Memory B cell (primary cell): ENCODE measurements around the gene IL12A.

ENCODE experiments used
- ATAC-seq: fragments of 150-1000 bp; cut with Tn5 transposase; 2 replicates; pipeline ENCODE4 v1.10.0; 2021; ENCODE audit warnings: low read depth, mild to moderate bottlenecking, moderate library complexity
- DNase-seq, 2 donors: peaks; one replicate each; pipeline ENCODE4 v3.0.0; 2022; ENCODE audit warnings: low spot score in 2 of 2
- H3K27ac Mint-ChIP-seq: one replicate; pipeline ENCODE4 v1.8.0; 2022; ENCODE audit warnings: mild to moderate bottlenecking, moderate library complexity, mixed read lengths
- H3K27me3 Mint-ChIP-seq: one replicate; pipeline ENCODE4 v1.8.0; 2022; ENCODE audit warnings: mixed read lengths
- H3K36me3 Mint-ChIP-seq: one replicate; pipeline ENCODE4 v1.8.0; 2022; ENCODE audit warnings: mild to moderate bottlenecking, mixed read lengths
- H3K4me1 Mint-ChIP-seq: one replicate; pipeline ENCODE4 v1.8.0; 2022; ENCODE audit warnings: mixed read lengths
- H3K4me3 Mint-ChIP-seq: one replicate; pipeline ENCODE4 v1.8.0; 2022; ENCODE audit warnings: mild to moderate bottlenecking, moderate library complexity, mixed read lengths
- H3K9me3 Mint-ChIP-seq: one replicate; pipeline ENCODE4 v1.8.0; 2022; ENCODE audit warnings: mixed read lengths

IL12A gene

DNA sequence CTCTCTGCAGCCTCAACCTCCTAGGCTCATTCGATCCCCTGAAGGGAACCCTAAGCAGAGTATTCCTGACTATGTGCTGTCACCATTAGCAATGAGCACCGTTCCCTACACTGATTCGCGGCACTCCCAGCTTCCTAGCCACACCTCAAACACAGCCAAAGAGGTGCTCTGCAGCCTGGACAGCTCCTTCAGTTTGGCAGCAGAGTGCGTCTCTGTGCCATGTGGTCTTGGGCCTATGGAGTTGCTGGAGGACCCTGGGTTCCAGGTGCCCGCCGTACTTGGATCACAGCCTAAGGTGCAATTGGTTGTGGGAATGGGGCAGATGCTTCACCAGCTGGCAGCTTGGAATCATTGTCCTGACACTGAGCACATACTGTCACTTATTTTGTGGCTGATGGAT is 17.3 kb upstream of the IL12A start:
- DNase-seq = no peak
- Mint-ChIP-seq H3K36me3 (no peaks in the 10 kb centered on the region), H3K27me3 (peaks cover 7% of the 10 kb centered on the region), H3K4me1 (no peaks in the 10 kb centered on the region), H3K4me3 (no peak overlapping the region), H3K27ac (no peak overlapping the region), H3K9me3 (no peaks in the 10 kb centered on the region)
- ATAC-seq = no peak

DNA sequence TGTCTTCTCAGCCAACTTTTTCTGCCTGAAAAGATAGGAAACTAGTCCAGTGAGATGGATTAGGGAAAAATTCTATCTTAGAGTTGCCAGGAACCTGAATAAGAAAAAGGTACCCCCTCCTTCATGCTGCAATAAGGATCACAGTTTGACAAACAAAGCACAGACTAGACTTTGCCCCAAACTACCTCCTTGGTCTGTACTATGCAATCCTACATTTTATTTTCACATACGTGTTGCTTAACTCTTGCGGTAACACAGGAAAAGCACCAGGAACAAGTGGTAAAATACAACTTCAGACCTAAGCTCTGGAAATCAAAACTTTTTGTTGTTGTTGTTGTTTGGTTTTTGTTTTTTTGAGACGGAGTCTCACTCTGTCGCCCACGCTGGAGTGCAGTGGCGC is 11.3 kb upstream of the IL12A start:
- Mint-ChIP-seq H3K4me1 (no peaks in the 10 kb centered on the region), H3K9me3 (no peaks in the 10 kb centered on the region), H3K27ac (no peak overlapping the region), H3K27me3 (peaks cover 15% of the 10 kb centered on the region), H3K36me3 (no peaks in the 10 kb centered on the region), H3K4me3 (no peak overlapping the region)
- ATAC-seq (no peak), DNase-seq (no peak)

DNA sequence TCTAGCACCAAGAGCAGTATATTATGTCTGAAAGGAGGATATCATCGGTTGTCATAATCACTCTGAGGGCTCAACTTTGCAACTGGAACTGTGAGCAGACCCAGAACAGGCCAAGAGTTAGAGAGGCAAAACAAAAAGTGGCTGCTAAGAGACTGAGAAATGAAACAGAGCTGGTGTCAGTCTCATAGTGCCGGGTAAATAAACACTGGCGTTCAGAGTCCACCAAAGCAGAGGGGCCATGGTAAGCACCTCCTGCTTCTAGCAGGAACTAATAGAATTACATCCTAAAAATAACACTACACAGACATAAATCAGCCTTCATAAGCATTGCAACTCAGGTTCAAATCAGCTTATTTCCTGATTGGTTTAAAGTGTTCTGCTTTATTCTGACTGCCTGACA is 10.3 kb upstream of the IL12A start:
- Mint-ChIP-seq H3K4me1 (no peaks in the 10 kb centered on the region), H3K36me3 (no peaks in the 10 kb centered on the region), H3K9me3 (no peaks in the 10 kb centered on the region), H3K27ac (no peak overlapping the region), H3K27me3 (peaks cover 15% of the 10 kb centered on the region), H3K4me3 (no peak overlapping the region)
- no peak for ATAC-seq
- DNase-seq = no peak

DNA sequence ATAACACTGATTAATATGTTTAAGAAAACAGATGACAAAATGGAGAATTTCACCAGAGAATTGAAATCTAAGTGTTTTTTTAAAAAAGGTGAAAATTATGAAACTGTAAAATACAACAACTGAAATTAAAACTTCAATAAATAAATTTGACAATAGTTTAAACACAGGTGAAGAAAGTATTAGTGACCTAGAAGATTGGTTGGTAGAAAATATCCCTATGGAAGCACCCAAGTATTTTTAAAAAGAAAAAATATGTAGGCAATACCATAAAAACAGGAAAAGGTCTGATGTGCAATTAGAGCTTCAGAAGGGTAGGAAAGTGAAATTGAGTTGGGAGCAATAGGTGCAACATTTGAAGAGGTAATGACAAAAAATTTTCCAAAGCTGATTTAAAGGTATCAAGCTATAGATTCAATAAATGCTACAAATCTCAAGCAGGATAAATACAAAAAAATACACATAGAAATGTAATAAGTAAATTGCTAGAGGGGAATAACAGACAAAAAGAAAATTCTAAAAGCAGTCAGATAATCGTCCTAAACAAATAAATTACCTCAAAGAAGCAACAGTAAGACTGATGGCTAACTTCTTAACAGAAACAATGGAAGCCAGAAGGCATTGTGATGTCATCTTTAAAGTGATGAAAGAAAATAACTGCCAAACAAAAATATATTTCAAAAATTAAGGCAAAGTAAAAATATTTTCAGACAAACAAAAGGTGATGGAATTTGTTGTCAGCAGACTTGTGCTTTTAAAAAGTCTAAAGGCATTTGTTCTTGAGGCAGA is 9.5 kb upstream of the IL12A start:
- no peak overlapping the region for H3K4me3 Mint-ChIP-seq
- no peaks in the 10 kb centered on the region for H3K9me3 Mint-ChIP-seq
- ATAC-seq (no peak), DNase-seq (no peak)
- no peaks in the 10 kb centered on the region for H3K36me3 Mint-ChIP-seq
- H3K4me1 Mint-ChIP-seq = no peaks in the 10 kb centered on the region
- peaks cover 13% of the 10 kb centered on the region for H3K27me3 Mint-ChIP-seq
- H3K27ac Mint-ChIP-seq = no peak overlapping the region

DNA sequence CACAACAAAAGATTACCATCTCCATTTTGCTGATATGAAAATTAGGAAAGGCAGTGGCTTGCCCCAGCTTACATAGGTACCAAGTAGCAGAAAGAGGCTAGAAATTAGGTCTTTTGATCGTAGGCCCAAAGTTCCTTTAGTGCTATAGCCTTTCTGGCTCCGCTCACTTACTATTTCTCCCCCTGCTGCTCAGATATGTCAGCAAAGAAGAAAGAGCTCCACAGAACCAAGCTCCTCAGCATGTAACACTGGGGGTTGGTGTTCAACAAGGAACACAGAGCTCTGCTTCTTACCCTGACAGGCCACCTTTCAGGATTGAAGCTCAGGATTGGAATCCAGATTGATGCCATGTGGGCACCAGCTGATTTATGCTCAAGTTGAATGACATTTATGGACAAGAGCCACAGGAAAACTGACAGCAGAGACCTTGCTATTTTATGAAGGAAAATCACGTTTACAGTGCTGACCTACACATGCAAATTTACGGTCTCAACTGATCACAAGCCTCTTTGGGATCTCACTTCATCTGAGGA is 6.1 kb upstream of the IL12A start:
- peaks cover 8% of the 10 kb centered on the region for H3K27me3 Mint-ChIP-seq
- no peak overlapping the region for H3K4me3 Mint-ChIP-seq
- peaks cover 3% of the 10 kb centered on the region for H3K4me1 Mint-ChIP-seq
- ATAC-seq = no peak
- no peaks in the 10 kb centered on the region for H3K36me3 Mint-ChIP-seq
- no peak overlapping the region for H3K27ac Mint-ChIP-seq
- no peak for DNase-seq
- no peaks in the 10 kb centered on the region for H3K9me3 Mint-ChIP-seq

DNA sequence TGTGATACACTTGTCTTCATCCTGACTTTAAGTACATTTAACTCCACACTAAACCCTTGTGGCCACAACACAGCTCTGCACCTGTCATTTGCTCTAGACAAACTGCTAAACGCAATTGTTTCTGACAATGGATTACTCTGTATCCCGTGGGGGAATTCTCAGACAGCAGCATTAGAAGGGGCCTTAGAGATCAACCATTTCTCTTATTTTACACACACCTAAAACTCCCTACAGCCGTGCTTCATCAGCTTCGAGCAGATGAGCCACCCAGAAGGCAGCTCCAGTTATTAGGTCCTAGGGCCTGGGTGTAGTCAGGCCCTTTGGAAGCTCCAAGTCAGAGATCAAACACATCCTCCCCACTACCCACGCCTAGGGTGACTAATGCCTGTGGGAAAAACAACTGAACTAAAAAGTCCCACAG is 1.3 kb upstream of the IL12A start:
- no peak overlapping the region for H3K27ac Mint-ChIP-seq
- DNase-seq (no peak), ATAC-seq (no peak)
- peak overlapping the region; percentile 45 for H3K4me3 Mint-ChIP-seq
- peaks cover 12% of the 10 kb centered on the region for H3K36me3 Mint-ChIP-seq
- no peaks in the 10 kb centered on the region for H3K9me3 Mint-ChIP-seq
- H3K4me1 Mint-ChIP-seq = peaks cover 25% of the 10 kb centered on the region
- no peaks in the 10 kb centered on the region for H3K27me3 Mint-ChIP-seq

DNA sequence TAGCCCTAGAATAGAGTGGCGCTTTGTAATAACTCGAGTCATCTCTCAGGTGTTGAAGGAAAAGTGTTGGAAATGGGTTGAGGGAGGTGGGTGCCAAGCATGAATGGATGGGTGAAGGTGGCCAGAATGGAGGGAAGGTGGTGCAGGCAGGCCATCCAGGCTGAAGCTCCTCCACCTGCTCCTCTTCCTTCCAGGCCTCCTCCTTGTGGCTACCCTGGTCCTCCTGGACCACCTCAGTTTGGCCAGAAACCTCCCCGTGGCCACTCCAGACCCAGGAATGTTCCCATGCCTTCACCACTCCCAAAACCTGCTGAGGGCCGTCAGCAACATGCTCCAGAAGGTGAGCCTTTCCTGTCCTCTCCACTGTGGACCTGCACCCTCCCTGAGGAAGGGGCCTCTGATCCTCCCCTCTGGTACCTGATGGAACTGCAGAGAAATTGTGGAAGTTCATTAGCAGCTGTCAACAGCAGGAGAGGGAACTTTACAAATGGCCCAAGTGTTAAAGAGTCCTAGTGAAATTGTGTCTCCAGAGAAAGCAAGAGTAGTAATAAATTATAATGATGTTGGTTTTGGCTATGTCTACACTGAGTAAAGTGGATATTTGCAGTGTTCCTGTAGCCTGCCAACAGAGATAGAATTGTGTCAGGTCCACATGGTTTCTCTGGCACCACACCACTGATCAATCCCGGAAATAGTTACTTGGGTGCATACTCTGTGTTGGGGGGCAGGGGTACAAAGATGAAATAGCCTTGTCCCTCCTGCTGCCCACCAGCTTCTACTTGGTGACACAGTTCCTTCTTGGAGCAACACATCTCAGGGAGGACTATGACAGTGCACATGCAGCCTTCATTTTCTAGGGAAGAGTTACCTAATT is 1.6 kb downstream of the IL12A start:
- Mint-ChIP-seq H3K4me1 (peaks cover 29% of the 10 kb centered on the region), H3K4me3 (peak overlapping the region; percentile 89), H3K9me3 (no peaks in the 10 kb centered on the region), H3K27me3 (no peaks in the 10 kb centered on the region), H3K27ac (peak overlapping the region; percentile 41), H3K36me3 (peaks cover 22% of the 10 kb centered on the region)
- DNase-seq = no peak
- ATAC-seq = no peak

DNA sequence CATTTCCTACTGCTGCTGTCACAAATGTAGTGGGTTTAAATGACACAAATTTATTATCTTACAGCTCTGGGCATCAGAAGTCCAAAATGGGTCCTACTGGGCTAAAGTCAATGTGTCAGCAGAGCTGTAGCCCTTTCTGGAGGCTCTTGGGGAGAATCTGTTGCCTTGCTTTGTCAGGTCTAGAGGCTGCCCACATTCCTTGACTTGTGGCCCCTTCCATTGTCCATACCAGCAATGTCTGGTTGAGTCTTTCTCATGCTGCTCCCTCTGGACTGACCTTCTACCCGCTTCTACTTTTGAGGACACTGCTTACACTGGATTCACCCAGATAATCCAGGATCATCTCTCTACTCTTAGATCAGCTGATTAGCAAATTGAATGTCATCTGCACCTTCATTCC is 3.0 kb downstream of the IL12A start:
- no peak for DNase-seq
- Mint-ChIP-seq H3K9me3 (no peaks in the 10 kb centered on the region), H3K27ac (peak overlapping the region; percentile 79), H3K4me3 (no peak overlapping the region), H3K36me3 (peaks cover 25% of the 10 kb centered on the region), H3K4me1 (peaks cover 29% of the 10 kb centered on the region), H3K27me3 (no peaks in the 10 kb centered on the region)
- ATAC-seq = no peak

DNA sequence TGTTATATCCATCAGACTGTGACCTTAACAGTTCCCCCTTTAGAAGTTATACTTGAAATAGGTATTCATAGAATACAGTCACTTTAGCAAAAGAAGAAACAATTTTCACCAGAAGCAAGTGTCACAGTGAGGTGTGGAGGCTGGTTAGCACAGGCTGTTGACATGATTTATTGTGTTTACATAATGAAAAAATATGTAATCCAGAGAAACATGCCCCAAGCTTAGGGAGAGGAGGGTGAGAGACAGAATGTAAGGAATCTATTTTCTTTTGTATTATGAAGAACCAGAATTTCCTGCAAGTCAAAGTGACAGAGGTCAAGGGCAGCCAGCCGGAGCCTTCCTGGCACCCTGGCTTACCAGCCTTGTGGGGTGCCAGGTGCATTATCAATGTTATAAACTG is 4.0 kb downstream of the IL12A start:
- Mint-ChIP-seq H3K4me3 (no peak overlapping the region), H3K27ac (peak overlapping the region; percentile 79), H3K4me1 (peaks cover 25% of the 10 kb centered on the region), H3K36me3 (peaks cover 25% of the 10 kb centered on the region), H3K27me3 (no peaks in the 10 kb centered on the region), H3K9me3 (no peaks in the 10 kb centered on the region)
- ATAC-seq (no peak), DNase-seq (no peak)

DNA sequence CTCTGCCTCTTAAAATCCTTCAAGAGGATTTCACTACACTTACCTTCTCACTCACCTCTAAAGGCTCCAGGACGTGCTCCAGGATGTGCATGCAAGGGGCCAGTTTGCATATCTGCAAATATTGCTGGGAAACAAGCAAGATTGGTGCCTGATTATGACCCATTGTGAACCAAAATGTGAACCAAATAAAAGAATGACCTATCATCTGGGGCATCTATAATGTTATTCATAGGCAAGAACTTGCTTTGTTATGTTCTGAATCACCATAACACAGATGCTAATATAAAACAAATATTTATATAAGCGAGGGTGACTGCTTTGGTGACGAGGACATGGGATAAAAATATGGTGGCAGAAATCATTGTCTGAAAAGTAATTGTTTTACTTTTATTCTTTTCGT is 5.5 kb downstream of the IL12A start:
- Mint-ChIP-seq H3K4me1 (peaks cover 13% of the 10 kb centered on the region), H3K4me3 (no peak overlapping the region), H3K36me3 (peaks cover 25% of the 10 kb centered on the region), H3K9me3 (no peaks in the 10 kb centered on the region), H3K27ac (no peak overlapping the region), H3K27me3 (no peaks in the 10 kb centered on the region)
- DNase-seq (no peak), ATAC-seq (no peak)

DNA sequence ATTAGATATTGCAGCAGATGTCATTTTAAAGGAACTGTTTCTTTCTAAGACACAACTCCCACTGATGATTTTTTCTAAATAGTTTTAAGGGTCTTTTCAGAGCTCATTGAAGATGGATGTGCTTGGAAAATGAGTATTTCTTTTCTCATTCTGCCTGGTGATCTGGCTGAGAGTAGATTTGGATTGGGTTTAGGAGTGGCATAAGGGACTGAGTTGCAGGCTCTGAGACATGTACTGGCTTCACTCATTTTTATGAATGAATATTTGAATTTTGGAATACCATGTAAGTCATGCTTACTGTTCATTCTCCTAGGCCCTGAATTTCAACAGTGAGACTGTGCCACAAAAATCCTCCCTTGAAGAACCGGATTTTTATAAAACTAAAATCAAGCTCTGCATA is 6.5 kb downstream of the IL12A start:
- Mint-ChIP-seq H3K9me3 (no peaks in the 10 kb centered on the region), H3K4me3 (no peak overlapping the region), H3K36me3 (peaks cover 25% of the 10 kb centered on the region), H3K27me3 (no peaks in the 10 kb centered on the region), H3K27ac (no peak overlapping the region), H3K4me1 (peaks cover 9% of the 10 kb centered on the region)
- DNase-seq (no peak), ATAC-seq (no peak)

DNA sequence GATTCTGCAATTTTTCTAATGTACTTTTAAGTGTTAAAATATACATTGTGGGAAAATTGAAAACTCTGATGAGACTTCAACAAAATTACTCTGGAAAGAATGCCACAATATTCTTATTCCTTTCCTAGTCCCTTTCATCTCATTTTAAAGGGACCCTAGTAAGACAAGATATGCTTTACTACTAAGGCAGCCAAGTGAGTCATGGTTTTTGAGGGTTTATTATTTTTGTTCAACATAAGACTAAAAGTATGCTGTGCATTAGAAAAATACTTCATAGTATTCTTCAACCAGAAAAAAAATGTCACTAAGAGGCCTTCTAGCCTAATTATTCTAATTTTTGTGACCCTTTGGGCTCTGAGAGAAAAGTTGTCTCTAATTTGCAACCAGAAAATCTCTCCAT is 7.4 kb downstream of the IL12A start:
- DNase-seq = no peak
- no peak for ATAC-seq
- Mint-ChIP-seq H3K4me1 (peaks cover 7% of the 10 kb centered on the region), H3K4me3 (no peak overlapping the region), H3K27ac (no peak overlapping the region), H3K27me3 (no peaks in the 10 kb centered on the region), H3K36me3 (peaks cover 25% of the 10 kb centered on the region), H3K9me3 (no peaks in the 10 kb centered on the region)

DNA sequence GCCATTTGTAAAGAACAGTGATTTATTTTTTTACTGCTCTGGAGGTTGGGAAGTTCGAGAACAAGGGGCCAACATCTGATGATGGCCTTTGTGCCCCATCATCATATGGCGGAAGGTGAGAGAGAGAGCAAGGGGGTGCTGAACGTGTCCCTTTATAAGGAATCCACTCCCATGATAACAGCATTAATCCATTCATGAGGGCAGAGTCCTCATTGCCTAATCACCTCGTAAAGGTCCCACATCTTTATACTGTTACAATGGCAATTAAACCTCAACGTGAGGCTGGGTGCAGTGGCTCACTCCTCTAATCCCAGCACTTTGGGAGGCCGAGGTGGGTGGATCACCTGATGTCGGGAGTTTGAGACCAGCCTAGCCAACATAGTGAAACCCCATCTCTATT is 8.3 kb downstream of the IL12A start:
- peaks cover 17% of the 10 kb centered on the region for H3K36me3 Mint-ChIP-seq
- H3K27ac Mint-ChIP-seq = no peak overlapping the region
- no peaks in the 10 kb centered on the region for H3K9me3 Mint-ChIP-seq

DNA sequence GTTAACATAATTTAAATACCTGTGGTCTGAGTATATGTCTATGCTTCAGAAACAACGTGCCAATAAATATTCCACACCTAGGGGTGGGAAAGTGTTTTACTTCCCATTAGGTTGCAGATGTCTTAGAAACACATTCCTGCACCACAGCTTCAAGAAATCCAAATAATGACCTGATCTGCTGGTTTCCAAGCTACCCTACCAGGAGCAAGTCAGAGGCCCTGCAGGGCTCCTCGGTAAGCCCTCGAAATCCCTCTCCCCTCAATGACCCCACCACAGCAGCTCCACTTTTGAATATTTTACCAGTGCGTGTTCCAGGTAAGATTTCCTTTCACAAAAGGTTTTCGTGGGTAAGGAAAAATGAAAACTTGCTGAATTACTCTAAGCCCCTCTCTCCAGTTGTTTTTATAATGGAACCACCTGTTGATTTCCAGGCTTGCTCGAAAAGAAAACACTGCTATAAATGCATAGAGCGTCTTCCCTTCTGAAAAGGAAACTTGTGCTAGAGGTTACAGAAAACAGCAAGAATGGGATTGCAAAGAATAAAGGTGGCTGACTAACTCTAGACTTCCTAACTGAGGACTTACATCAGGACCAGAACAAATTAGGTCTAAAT is 12.6 kb downstream of the IL12A start:
- no peak overlapping the region for H3K4me3 Mint-ChIP-seq
- H3K9me3 Mint-ChIP-seq = no peaks in the 10 kb centered on the region
- no peak for DNase-seq
- H3K4me1 Mint-ChIP-seq = no peaks in the 10 kb centered on the region
- H3K27me3 Mint-ChIP-seq = no peaks in the 10 kb centered on the region
- H3K36me3 Mint-ChIP-seq = peaks cover 1% of the 10 kb centered on the region
- no peak for ATAC-seq
- H3K27ac Mint-ChIP-seq = no peak overlapping the region

More for the DNA sequence above, 8.3 kb downstream of the IL12A start:
- no peak for DNase-seq
- H3K27me3 Mint-ChIP-seq = no peaks in the 10 kb centered on the region
- peaks cover 7% of the 10 kb centered on the region for H3K4me1 Mint-ChIP-seq
- ATAC-seq = no peak
- no peak overlapping the region for H3K4me3 Mint-ChIP-seq
